ENCODE results near the gene SMIM35.

GRCh38 chr11:118014022-118014421 is 72.7 kb downstream of the SMIM35 start:
- TF ChIP-seq CTCF (IDR thresholded peaks at IDR 0.05): no peak
- no peak for TF ChIP-seq POLR2A (IDR thresholded peaks at IDR 0.05)
- TF ChIP-seq POLR2AphosphoS5 (IDR thresholded peaks at IDR 0.05): no peak

Data from transverse colon (tissue), 4 donors.